ENCODE measurements around the gene OR4N2. TPM values are rescaled to one million over a fixed set of nuclear protein-coding genes. Genes with fewer than 3 reads are reported as not detected.
"Not testable (repeated sequence)": the region's sequence is repeated elsewhere in the genome, so short reads cannot be mapped to it uniquely, and the experiment has no call there.

Gene OR4N2
- total RNA-seq: not detected

GRCh38 chr14:19803470-19803869 lies at the start of gene OR4N2:
Gene OR4N2 (plus strand): TSS chr14:19803770. CDS start chr14:19827449, 23,679 bp downstream.
- peaks cover 0 to 12% (median 0%) of the 10 kb centered on the region in 4 donors for H3K9me3 ChIP-seq
- not testable (repeated sequence) for H3K27me3 ChIP-seq, H3K36me3 ChIP-seq, DNase-seq, H3K27ac ChIP-seq, H3K4me3 ChIP-seq, H3K4me1 ChIP-seq

GRCh38 chr14:19754172-19754571 lies 49.4 kb upstream of the OR4N2 start:
- TF ChIP-seq POLR2A (IDR thresholded peaks at IDR 0.05) (no peak), CTCF (IDR thresholded peaks at IDR 0.05) (no peak)

GRCh38 chr14:19771491-19771890 lies 32.1 kb upstream of the OR4N2 start:
- H3K36me3 ChIP-seq, H3K9me3 ChIP-seq, H3K4me3 ChIP-seq, H3K27me3 ChIP-seq, DNase-seq, H3K27ac ChIP-seq, H3K4me1 ChIP-seq: not testable (repeated sequence)

More at GRCh38 chr14:19754172-19754571, 49.4 kb upstream of the OR4N2 start:
- Histone ChIP-seq H3K4me3 (no peak overlapping the region), H3K9me3 (no peaks in the 10 kb centered on the region), H3K27me3 (no peaks in the 10 kb centered on the region), H3K36me3 (no peaks in the 10 kb centered on the region), H3K27ac (no peak overlapping the region), H3K4me1 (no peaks in the 10 kb centered on the region)
- DNase-seq: no peak

GRCh38 chr14:19771895-19772430 lies 31.6 kb upstream of the OR4N2 start:
- TF ChIP-seq POLR2A (IDR thresholded peaks at IDR 0.05) (no peak), CTCF (IDR thresholded peaks at IDR 0.05) (no peak)
- no peak overlapping the region for H3K4me3 ChIP-seq
- H3K36me3 ChIP-seq: no peaks in the 10 kb centered on the region

GRCh38 chr14:19772454-19772853 lies 31.1 kb upstream of the OR4N2 start:
- not testable (repeated sequence) for H3K27me3 ChIP-seq, H3K36me3 ChIP-seq, H3K4me1 ChIP-seq, H3K4me3 ChIP-seq, H3K27ac ChIP-seq, DNase-seq, H3K9me3 ChIP-seq

More at GRCh38 chr14:19771895-19772430, 31.6 kb upstream of the OR4N2 start:
- Histone ChIP-seq H3K4me1 (no peaks in the 10 kb centered on the region), H3K27ac (no peak overlapping the region), H3K27me3 (no peaks in the 10 kb centered on the region), H3K9me3 (peaks cover 0 to 5% (median 0%) of the 10 kb centered on the region in 4 donors)
- DNase-seq: no peak

GRCh38 chr14:19773204-19773603 lies 30.4 kb upstream of the OR4N2 start, which contains the start of gene OR4M1:
Gene OR4M1 (plus strand): TSS chr14:19773504. CDS start chr14:19780323, 6,819 bp downstream.
- H3K4me3 ChIP-seq, H3K27me3 ChIP-seq, H3K36me3 ChIP-seq, DNase-seq, H3K4me1 ChIP-seq, H3K27ac ChIP-seq, H3K9me3 ChIP-seq: not testable (repeated sequence)

- no peak for TF ChIP-seq POLR2A (IDR thresholded peaks at IDR 0.05)
- no peak for TF ChIP-seq CTCF (IDR thresholded peaks at IDR 0.05)
- no peaks in the 10 kb centered on the region for H3K36me3 ChIP-seq
- H3K4me1 ChIP-seq: no peaks in the 10 kb centered on the region
- H3K27ac ChIP-seq: no peak overlapping the region
- H3K27me3 ChIP-seq: no peaks in the 10 kb centered on the region
- DNase-seq: no peak
- H3K9me3 ChIP-seq: peaks cover 0 to 5% (median 0%) of the 10 kb centered on the region in 4 donors
- H3K4me3 ChIP-seq: no peak overlapping the region
These were observed 28.0 kb upstream of the OR4N2 start for GRCh38 chr14:19775587-19775986.

GRCh38 chr14:19785848-19786247 lies 17.7 kb upstream of the OR4N2 start:
- not testable (repeated sequence) for H3K4me1 ChIP-seq, H3K27ac ChIP-seq, DNase-seq, H3K27me3 ChIP-seq, H3K4me3 ChIP-seq, H3K36me3 ChIP-seq, H3K9me3 ChIP-seq

- DNase-seq: not testable (repeated sequence)
These were observed 16.3 kb upstream of the OR4N2 start for GRCh38 chr14:19787318-19787717.

GRCh38 chr14:19788150-19788549 lies 15.4 kb upstream of the OR4N2 start:
- not testable (repeated sequence) for H3K9me3 ChIP-seq, DNase-seq, H3K4me3 ChIP-seq, H3K27ac ChIP-seq, H3K27me3 ChIP-seq, H3K36me3 ChIP-seq, H3K4me1 ChIP-seq

More at GRCh38 chr14:19787318-19787717, 16.3 kb upstream of the OR4N2 start:
- H3K27ac ChIP-seq, H3K4me3 ChIP-seq, H3K9me3 ChIP-seq, H3K36me3 ChIP-seq, H3K4me1 ChIP-seq, H3K27me3 ChIP-seq: not testable (repeated sequence)

GRCh38 chr14:19796520-19797108 lies 7.0 kb upstream of the OR4N2 start:
- H3K36me3 ChIP-seq, H3K27ac ChIP-seq, H3K4me1 ChIP-seq, H3K27me3 ChIP-seq, DNase-seq, H3K4me3 ChIP-seq, H3K9me3 ChIP-seq: not testable (repeated sequence)
